ENCODE data around the gene SMYD3.

DNA sequence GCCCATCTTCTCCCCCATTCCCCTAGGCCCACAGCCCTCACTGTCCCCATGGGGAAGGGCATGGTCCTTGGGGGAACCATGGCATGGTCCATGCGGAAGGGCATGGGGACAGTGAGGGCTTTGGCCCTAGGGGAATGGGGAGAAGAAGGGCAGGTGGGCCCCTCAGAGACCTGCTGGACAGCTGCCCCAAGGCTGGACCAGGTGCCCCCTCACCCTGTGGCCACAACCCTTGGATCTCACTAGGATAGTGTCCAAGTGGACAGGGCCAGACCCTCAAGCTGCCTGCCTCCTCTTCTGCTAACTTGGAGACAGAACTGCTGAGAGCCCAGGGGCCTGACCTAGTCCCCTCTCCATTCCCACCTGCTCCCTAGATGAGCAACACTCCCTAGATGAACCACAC, 12.4 kb upstream of the SMYD3 start:
- TF ChIP-seq POLR2A (IDR thresholded peaks at IDR 0.05), result no peak
- TF ChIP-seq CTCF (IDR thresholded peaks at IDR 0.05), result no peak
